GM18498 (cell line): ENCODE results near the gene TIMP2.
A peak's percentile ranks its signal among the peaks of the same experiment; 100 is the strongest.

Experiments used
- ATAC-seq: cut with Tn5 transposase; IDR thresholded peaks from one replicate; pipeline ENCODE4 v1.9.1; 2021; ENCODE audit warnings: mild to moderate bottlenecking, moderate library complexity; ENCODE audit not compliant: unreplicated experiment

TIMP2 gene

DNA sequence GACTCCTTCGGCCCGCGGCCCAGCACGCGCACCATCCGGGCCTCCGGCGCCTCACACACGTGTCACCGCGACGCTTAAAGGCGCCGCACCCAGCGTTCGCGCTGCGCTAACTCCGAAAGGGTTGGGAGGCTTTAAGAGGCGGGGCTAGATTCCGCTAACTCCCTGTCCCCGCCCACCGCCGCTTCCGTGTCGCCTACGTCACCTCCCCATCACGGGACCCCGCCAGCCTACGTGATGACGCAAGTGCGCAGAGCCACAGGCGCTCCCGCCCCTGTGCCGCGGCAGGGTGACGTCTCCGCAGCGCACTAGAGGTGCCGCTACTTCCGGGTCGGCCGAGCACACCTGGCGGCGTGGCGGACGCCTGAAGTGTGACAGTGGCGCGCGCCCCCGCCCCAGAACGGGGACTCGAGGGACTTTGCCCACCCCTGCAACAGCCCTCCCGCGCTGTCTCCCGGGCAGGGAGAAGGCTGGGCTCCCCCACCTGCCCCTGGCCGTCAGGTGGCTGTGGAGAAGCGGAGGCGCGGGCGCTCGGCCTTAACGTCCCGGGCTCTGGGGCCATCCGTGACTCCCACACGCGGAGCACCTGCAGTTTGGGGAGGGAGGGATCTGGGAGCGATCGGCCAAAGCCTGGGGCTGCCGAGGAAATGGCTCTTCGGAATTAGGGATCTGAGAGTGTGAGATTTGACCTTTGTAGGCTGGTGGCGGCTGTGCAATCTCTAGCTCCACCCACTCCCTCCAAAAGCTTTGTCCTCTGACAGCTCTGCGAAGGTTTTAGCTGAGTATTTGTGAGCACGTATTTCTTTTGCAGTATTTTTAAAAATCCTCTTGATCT lies 84.2 kb downstream of the TIMP2 start, which contains the start of gene USP36:
USP36 (minus strand) TSS at position 35 of the 832 bp plus-strand sequence. CDS start 4,451 bp downstream, outside the sequence.
- ATAC-seq, result peak; percentile 91

DNA sequence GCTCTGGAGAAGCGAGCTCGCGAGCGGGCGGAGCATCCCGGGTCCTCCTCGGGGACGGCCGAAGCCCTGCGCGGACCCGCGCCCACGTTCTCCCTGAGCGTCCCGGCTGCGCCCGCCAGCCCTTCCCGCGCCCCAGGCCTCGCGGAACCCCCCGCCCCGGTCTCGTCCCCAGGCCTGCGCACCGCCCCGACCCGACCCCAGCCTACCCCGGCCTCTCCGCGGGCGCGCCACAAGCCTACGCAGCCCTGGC lies 84.7 kb downstream of the TIMP2 start:
- ATAC-seq, result no peak

DNA sequence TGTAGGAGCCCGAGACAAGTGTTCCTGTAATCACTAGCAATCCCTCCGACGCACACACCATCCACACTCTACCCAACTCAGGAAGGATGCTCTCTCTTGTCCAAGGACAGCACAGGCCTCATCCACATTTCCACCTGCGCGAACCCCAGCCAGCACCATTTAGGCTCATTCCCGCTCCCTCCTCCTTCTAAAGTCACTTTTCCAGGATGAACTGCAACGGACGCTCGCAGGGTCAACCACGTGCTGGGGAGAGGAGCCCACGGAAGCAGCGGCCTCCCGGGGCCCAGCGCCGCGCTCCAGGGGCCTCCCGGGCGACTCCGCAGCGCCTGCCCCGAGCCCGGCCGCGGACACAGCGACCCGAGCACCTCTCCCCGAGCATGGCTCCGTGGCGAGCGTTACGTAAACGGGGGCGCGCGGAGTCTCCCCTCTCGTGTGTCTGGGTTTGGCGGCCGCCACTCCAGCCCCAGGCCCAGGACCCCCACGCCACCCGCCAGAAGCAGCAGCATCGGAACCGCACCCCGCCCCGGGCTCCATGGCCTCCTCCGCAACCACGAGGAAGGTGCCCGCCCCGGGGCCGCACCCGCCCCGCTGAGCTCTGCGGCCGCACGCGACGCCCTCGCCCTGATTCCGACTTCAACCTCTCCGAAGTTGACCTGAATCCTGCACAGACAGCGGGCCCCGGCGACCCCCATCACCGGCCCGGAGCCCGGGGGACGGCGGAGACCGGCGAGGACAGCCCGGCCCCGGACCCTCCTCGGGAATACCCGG lies 85.2 kb downstream of the TIMP2 start:
- ATAC-seq, result peak; percentile 16

DNA sequence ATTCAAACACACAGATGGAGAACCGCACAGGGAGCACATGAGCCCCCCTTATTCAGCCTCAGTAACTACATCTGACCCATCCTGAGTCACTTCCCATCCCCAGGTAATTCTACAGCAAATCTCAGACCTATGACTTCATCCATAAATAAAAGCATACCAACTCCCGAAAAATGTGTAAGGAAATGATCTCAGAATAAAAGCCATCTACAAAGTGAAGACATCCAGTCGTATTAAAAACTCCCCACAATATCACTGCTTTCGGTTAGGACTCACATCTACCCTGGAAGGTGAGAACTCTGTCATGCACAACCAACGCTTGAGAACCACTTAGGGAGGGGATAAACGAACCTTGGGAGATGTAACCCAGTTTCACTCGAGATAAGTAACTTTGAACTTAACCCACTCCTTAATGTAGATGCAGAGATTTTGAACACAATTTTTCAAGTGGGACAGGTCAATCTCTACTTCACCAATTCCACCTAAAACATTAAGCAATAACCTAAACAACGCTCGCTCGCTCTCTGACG lies 85.9 kb downstream of the TIMP2 start:
- ATAC-seq, result no peak

DNA sequence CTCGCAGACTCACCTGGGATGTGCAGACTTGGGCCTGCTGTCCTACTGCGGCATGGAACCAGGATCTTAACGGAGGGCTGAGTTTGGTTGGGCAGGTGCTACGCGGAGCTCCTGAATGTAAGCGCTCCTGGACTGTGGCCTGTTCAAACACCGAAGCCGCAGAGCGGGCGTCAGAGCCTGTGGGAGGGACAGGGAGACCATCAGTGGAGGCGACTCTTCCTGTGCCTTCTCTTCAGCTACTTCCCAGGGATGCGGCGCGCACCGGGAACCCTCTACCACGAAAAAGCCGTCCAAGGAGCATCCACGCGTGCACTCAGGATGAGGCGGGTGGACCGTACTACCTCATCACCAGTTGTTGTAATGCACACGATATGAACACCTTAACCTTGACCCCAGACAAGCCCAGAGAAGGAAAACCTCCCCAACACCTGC lies 86.6 kb downstream of the TIMP2 start:
- no peak for ATAC-seq

DNA sequence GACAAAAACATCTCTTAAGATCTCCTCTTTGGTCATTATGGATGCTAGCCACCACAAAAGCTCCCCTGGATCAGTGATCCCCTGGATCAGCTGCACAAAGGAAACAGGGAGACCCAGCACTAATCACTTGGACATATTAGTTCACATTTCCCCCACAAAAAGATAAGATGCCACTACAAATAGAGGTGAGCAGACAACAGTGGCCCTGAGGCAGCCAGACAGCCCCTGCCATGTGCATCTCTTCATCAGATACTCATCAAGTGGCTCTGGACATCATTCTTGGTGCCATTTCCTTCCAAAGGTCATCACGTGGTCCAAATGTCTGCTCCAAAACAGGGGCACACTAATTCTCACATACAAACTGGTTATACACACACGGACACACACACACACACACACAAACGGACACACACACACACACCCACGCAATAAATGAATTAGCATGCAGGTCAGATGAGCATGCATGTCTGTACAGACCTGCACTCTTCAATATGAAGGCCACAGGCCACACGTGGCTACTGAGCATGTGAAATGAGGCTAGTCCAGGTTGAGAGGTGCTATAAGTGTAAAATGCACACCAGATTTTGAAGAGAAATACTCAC lies 88.7 kb downstream of the TIMP2 start:
- ATAC-seq, result no peak

DNA sequence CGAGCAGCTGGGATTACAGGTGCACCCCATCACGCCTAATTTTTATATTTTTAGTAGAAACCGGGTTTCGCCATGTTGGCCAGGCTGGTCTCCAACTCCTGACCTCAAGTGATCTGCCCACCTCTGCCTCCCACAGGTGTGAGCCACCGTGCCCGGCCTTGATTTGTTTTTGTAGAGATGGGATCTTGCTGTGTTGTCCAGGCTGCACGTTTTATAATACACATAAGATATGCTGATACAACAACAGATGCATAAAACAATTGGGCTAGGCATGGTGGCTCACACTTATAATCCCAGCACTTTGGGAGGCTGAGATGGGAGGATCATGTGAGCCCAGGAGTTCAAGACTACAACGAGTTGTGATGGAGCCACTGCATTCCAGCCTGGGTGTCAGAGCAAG lies 90.6 kb downstream of the TIMP2 start:
- no peak for ATAC-seq

DNA sequence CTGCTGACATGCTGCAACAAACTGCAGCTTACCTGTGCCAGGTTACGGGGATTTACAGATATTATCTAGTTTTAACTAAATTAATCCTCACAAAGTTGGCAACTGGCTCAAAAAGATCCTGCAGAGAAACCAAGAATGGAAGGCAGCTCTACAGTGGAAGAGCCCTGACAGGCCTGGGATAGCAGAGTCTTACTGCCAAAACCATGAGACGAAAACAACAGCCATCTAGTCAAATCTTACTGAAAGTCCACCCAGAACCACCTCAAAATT lies 92.7 kb downstream of the TIMP2 start:
- no peak for ATAC-seq

DNA sequence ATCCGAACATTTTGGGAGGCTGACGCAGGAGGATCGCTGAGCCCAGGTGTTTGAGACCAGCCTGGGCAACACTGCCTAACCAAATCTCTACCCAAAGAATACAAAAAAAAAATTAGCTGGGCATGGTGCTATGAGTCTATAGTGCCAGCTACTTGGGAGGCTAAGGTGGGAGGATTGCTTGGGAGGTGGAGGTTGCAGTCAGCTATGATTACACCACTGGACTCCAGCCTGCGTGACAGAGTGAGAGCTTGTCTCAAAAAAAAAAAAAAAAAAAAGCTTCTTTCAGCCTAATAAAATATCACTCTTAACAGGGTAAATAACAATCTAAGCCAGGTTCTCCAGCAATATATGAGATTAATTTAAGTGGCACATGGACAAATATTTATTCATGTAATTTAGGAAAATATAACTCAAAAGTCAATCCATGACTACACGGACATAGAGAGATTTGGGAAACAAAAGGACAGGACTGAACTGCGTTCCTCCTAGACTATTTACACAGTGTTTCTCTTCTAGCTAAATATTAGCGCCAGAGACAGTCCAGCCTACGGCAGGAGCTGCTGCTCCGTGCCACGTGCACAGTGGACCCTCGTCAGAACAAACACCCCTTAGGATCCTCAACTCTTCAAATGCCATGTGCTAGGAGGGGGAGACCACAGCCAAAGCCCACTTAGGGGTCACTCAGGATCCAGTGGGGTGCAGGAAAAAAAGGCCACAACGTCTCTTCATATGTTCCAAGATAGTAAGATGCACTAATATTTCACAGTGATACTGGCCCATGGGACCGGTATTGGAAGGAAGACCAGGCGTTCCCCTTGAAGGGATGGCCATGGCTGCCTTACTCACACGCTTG lies 93.3 kb downstream of the TIMP2 start:
- no peak for ATAC-seq

DNA sequence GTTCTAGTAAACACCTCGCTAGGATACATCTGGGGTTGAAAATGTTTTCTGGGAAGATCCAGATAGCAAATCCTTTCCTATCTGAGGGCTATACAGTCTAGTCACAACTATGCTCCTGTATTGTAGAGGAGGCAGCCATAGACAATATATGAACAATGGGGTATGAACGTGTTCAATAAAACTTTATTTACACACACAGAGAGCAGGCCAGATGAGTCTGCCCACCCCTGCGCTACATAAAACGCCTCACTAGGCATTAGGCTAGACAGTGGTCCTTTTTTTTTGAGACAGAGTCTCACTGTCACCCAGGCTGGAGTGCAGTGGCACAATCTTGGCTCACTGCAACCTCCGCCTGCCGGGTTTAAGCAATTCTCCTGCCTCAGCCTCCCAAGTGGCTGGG lies 95.7 kb downstream of the TIMP2 start:
- no peak for ATAC-seq

DNA sequence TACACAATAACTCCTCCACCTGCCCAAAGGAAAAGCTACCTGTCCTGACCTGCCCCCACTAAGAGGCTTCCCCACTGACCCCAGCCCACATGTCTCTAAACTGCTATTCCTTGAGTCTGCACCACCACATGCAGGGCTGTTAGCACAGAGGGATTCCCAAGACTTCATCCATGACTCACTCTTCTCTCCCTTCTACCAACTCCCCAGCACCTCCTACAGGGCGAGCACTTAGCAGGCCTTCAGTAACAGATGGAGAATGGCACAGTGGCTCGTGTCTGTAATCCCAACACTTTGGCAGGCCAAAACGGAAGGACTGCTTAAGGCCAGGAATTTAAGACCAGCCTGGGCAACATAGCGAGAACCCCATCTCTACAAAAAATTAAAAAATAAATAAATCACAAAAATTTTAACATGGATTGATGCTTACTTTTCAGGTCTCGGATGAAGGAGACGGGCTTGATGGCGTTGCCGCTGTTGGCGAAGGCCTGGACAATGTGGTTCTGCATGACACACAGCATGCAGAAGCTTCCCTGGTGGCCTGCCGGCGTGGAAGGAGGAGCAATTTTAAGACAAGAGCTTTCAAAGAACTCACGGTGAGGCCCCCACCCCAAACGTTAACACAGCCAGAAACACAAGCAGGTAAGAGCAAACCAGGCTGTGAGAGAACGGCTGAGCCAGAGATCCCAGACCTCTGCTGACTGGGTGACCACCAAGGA lies 96.6 kb downstream of the TIMP2 start:
- ATAC-seq, result no peak

DNA sequence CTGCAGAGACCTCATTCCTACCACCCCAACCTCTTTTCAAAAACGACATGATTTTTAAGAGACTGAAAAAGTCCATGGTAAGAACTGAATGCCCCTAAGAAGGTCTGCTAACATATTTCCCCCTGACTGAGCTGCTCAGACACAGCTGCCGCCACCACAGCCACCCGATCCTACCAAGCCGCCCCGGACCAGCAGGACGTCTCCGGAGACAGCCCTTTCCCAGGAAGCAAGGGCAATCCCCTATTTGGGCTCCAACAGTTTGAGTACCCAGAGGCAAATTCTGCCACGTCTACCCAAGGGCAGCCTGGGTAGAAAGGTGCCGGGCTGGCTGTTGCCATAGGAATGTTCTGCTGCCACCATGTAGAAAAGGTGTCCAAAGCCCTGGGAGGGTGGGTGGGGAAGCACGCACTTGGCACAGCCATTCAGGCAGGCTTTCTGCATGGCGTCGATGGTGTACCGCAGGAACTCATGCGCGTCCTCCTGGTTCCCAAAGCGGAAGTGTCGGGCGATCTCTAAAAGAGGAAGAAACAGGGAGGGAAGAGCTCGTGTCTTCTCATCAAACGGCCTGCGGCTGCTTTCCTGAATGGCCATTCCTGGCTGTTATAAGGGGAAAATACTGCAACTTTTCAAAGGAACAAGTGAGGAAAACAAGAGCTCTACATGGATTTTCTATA lies 98.2 kb downstream of the TIMP2 start:
- ATAC-seq, result no peak

DNA sequence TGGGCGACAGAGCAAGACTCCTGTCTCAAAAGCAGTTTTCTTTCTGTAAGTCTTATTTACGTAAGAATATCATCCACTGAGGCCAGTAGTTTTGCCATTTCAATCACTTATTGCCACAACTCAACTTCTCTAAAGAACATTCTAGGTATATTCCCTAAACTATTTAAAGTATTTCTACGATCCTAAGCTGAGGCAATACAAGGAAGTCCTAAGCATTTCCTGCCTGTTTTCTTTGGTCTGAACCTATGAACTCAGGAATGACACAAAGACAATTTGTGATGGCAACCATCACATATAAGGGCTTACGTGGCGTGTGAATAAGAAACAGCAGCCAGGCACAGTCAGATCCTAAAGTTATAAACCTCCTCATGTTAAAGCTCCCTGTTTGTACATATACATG lies 98.8 kb downstream of the TIMP2 start:
- ATAC-seq, result no peak

DNA sequence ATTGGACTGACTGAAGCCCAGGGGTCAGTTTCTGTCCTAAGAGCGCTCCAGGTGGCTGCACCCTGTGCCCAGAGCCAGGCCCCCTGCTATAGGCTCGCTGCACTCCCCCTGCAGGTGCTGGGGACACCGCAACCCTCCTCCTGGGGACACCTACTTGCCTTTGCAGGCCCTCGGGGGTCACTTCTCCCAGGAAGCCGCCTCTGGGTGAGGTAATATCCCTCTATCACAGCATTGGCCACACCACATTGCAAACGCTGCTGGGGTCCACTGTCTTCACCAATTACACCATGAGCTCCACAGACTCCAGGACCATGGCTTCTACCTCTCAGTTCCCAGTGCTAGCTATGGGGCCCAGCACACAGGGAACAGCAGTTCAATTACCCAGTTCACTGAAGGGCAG lies 99.5 kb downstream of the TIMP2 start:
- no peak for ATAC-seq

DNA sequence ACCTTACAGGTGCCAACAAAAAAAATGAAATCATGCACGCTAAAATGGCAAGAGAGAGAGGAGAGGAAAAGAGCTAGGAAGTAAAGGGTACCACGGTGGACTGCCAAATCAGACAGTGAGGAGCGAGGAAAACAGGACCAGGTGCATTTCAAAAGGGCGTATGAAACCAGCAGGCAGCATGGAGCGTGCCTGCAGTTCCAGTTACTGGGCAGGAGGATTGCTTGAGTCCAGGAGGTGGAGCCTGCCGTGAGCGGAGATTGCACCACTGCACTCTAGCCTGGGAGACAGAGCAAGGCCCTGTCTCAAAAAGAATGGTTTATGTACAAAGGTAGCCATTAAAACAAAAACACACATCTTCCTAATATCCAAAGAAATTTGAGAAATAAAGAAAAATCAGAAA lies 100.9 kb downstream of the TIMP2 start:
- ATAC-seq, result no peak

DNA sequence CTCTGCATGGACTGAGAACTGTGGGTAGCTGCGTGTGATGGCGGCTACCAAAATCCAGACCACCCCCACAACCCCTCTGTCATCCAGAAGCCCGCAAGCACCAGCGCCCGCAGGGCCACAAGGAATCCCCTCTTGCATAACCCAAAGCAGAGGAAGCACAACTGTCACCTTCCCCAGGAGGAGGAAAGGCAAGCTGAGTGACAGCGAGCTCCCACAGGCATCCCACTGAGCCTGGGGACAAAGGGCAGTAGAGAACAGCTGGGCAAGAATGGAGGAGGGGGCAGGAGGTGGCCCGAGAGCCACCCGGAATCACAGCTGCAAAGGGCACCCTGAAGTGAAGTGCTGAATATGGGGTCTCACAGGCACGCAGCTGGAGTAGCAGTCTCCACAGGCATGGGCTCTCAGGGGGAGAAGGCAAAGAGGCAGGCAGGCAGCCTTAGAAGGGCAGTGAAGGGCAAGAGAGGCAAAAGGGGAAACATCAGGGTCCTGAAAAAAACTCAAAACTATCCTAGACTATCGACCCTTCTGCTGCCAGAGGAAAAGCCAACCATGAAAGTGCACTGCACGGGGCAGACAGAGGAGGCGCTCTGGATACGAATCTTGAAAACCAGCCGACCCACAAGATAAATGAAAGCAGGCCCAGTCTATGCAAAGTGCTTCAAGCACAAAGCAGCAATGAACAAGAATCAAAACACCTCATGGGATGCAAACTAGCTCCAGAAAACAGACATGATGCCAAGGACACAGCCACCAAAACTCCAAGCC lies 101.7 kb downstream of the TIMP2 start:
- ATAC-seq, result no peak

DNA sequence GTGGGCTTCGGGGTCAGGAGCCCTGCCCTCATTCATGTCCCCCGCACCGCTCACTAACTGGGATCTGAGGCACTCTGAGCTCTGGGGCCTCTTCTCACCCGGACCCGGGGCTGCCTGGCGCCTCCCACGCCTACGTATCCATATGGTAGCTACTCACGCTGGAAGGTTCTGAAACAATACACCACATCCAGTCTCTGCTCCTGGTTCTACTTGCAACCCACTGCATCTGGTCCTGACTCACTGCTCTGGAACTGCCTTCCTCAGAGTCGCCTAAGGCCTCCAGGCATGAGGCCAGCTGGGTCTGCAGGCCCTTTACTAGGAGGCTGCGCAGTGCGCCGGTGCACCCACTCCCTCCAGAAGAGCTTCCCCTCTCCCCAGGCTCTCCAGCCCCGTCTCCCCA lies 102.6 kb downstream of the TIMP2 start:
- no peak for ATAC-seq

DNA sequence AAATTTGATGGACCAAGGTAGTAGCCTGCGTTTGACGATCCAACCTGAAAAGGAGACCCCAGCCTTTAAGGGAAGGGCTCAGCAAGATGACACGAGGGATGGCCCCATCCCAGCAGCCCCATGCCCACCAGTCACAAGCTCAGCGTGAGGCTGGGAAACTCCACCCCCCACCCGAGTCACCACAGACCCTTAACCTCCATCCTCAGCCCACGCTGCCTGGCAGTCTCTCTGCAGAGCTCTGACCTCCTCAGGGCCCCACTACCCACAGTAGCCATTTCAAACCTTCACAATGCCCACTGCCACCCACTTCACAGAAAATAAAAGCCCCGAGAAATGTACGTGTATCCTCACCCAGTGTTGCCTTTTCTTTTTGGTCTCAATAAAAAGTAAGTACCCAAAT lies 103.2 kb downstream of the TIMP2 start:
- ATAC-seq, result no peak

DNA sequence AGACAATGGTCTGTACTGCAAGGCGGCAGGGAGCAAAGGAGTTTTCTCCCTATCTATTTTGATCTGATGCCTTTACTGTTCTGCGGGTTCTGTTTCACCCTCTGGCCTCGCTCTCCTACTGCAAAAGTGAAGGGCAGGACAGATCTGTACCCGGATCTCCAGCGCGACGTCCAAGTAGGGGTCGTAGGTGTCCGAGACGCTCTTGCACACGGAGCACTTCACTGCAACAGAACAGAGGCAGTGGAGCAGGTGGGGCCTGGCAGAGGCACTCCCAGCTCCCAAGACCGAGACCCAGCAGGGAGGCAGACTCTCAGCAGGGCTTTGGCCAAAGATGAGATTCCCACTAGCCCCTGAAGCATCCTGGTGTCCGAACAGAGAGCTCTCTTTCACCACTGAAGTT lies 104.3 kb downstream of the TIMP2 start:
- ATAC-seq, result no peak
